HUES48 (cell line): ENCODE results near the gene ITGB1.

ENCODE experiments used
- H3K27ac ChIP-seq: one replicate; pipeline ENCODE4 v1.7.0; 2013; ENCODE audit warnings: low read depth, low read length, inconsistent platforms
- H3K27me3 ChIP-seq: 2 replicates; pipeline ENCODE4 v1.6.1; 2013; ENCODE audit warnings: mild to moderate bottlenecking, low read length; ENCODE audit not compliant: control insufficient read depth, insufficient read depth
- H3K36me3 ChIP-seq: 2 replicates; pipeline ENCODE4 v1.6.1; 2013; ENCODE audit warnings: low read length; ENCODE audit not compliant: control insufficient read depth, insufficient read depth
- H3K4me1 ChIP-seq: 2 replicates; pipeline ENCODE4 v1.6.1; 2013; ENCODE audit warnings: mild to moderate bottlenecking, low read length; ENCODE audit not compliant: control insufficient read depth, insufficient read depth
- H3K4me3 ChIP-seq: 2 replicates; pipeline ENCODE4 v1.5.1; 2013; ENCODE audit warnings: mild to moderate bottlenecking, low read depth, low read length
- H3K9ac ChIP-seq: 2 replicates; pipeline ENCODE4 v1.6.1; 2013; ENCODE audit warnings: mild to moderate bottlenecking, low read depth, low read length, moderate library complexity
- H3K9me3 ChIP-seq: 2 replicates; pipeline ENCODE4 v1.6.1; 2013; ENCODE audit warnings: low read length; ENCODE audit not compliant: control insufficient read depth, insufficient read depth

The ITGB1 gene

GRCh38 chr10:32954080-32954479, 4.0 kb downstream of the ITGB1 start:
- peaks cover 5% of the 10 kb centered on the region; the same call in 1 of the 2 replicates for H3K36me3 ChIP-seq
- peaks cover 80% of the 10 kb centered on the region for H3K4me1 ChIP-seq
- no peaks in the 10 kb centered on the region for H3K27me3 ChIP-seq
- H3K9ac ChIP-seq = no peak overlapping the region
- H3K9me3 ChIP-seq = no peaks in the 10 kb centered on the region
- H3K27ac ChIP-seq = no peak overlapping the region
- H3K4me3 ChIP-seq = no peak overlapping the region

- peaks cover 86% of the 10 kb centered on the region for H3K4me1 ChIP-seq
- peak overlapping the region; percentile 62 for H3K27ac ChIP-seq
- H3K4me3 ChIP-seq = 0 out of 2 replicates have a peak overlapping the region, but pooled peaks have one; percentile 9
- no peaks in the 10 kb centered on the region for H3K9me3 ChIP-seq
- peaks cover 5% of the 10 kb centered on the region; the same call in 1 of the 2 replicates for H3K36me3 ChIP-seq
- no peak overlapping the region for H3K9ac ChIP-seq
- H3K27me3 ChIP-seq = no peaks in the 10 kb centered on the region
Measured at GRCh38 chr10:32953277-32953927, 4.6 kb downstream of the ITGB1 start.

DNA sequence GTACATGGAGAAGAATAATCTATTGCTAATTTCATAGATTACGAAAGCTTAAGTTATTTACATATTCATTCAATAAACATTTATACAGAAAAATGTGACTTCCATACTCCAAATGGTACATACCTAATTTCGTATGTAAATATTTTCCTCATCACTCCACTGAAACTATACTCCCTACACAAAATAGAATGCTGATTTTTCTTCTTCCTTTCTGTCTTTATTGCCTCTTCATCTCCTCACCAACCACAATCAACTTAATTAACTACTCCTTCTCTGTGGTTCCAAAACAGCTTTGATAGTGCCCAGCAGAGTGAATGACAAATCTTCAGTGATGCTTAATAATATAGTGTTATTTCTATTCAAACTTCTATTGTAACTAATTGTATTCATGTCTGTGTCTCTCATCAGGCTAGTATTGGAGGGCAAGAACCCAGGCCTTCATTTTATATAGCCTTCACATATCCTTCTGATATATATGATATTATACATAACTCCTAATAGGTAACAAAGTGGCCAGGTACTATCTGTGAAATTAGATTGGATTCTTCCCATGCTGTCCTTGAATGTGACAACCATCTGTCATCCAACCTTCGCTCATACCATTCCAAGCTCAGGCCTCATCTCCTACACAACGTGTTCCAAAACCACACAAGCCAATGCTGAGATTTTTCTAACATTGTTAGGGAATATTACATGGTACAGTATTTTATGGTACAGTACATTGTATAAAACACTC, 5.3 kb downstream of the ITGB1 start:
- Histone ChIP-seq H3K4me1 (peaks cover 90% of the 10 kb centered on the region), H3K9ac (no peak overlapping the region), H3K9me3 (no peaks in the 10 kb centered on the region), H3K27me3 (no peaks in the 10 kb centered on the region), H3K4me3 (no peak overlapping the region), H3K27ac (no peak overlapping the region), H3K36me3 (peaks cover 5% of the 10 kb centered on the region; the same call in 1 of the 2 replicates)

- H3K4me1 ChIP-seq = peaks cover 90% of the 10 kb centered on the region
- H3K27ac ChIP-seq = no peak overlapping the region
- H3K9ac ChIP-seq = no peak overlapping the region
- H3K9me3 ChIP-seq = no peaks in the 10 kb centered on the region
- H3K36me3 ChIP-seq = peaks cover 5% of the 10 kb centered on the region; the same call in 1 of the 2 replicates
- no peak overlapping the region; the same call in 1 of the 2 replicates for H3K4me3 ChIP-seq
- H3K27me3 ChIP-seq = no peaks in the 10 kb centered on the region
Measured at GRCh38 chr10:32952094-32952493, 5.9 kb downstream of the ITGB1 start.

- Histone ChIP-seq H3K27ac (peak overlapping the region; percentile 69), H3K4me3 (peak overlapping the region; percentile 63), H3K27me3 (no peaks in the 10 kb centered on the region), H3K9ac (peak overlapping the region; percentile 22; the same call in 1 of the 2 replicates), H3K4me1 (peaks cover 82% of the 10 kb centered on the region), H3K9me3 (no peaks in the 10 kb centered on the region), H3K36me3 (peaks cover 5% of the 10 kb centered on the region; the same call in 1 of the 2 replicates)
Measured at GRCh38 chr10:32951111-32951510, 6.9 kb downstream of the ITGB1 start.

GRCh38 chr10:32950591-32951108, 7.4 kb downstream of the ITGB1 start:
- Histone ChIP-seq H3K4me1 (peaks cover 80% of the 10 kb centered on the region), H3K9me3 (no peaks in the 10 kb centered on the region), H3K4me3 (peak overlapping the region; percentile 63), H3K27ac (peak overlapping the region; percentile 69), H3K27me3 (no peaks in the 10 kb centered on the region), H3K36me3 (peaks cover 5% of the 10 kb centered on the region; the same call in 1 of the 2 replicates), H3K9ac (peak overlapping the region; percentile 26)

DNA sequence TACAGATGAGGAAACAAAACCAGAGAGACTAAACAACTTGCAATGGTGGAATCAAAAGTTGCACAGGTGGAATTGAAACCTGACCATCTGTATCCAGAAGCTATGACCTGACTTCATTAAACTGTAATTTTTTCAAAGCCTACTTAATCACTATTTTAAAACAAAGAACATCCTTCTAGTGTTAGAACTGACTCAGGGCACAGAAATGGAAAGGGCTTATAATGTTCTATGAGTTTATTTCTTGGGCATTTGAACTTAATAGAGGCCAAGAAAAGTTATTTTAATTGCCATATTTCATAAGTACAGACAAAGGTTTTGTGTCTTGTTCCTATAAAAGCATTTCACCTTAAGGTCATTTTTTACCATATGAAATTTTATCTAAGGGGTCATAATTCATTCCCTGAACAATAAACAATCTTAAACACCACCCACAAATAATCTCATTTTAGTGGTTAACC, 8.8 kb downstream of the ITGB1 start:
- Histone ChIP-seq H3K27me3 (no peaks in the 10 kb centered on the region), H3K36me3 (peaks cover 5% of the 10 kb centered on the region; the same call in 1 of the 2 replicates), H3K4me3 (no peak overlapping the region), H3K27ac (no peak overlapping the region), H3K9me3 (no peaks in the 10 kb centered on the region), H3K4me1 (peaks cover 74% of the 10 kb centered on the region), H3K9ac (no peak overlapping the region)

DNA sequence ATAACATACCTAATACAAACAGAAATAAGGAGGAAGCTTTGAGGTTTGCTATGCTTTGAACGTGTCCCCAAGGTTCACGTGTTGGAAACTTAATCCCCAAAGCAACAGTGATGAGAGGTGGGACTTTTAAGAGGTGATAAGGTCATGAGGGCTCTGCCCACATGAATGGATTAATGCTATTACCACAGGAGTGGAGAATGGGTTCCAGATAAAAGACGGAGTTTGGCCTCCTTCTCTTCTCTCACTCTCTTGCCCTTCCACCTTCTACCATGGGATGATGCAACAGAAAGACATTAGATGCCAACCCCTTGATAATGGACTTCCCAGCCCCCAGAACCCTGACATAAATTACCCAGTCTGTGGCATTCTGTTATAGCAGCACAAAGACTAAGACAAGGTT, 9.6 kb downstream of the ITGB1 start:
- H3K27me3 ChIP-seq = no peaks in the 10 kb centered on the region
- H3K4me3 ChIP-seq = no peak overlapping the region
- peaks cover 5% of the 10 kb centered on the region; the same call in 1 of the 2 replicates for H3K36me3 ChIP-seq
- peak overlapping the region; percentile 29 for H3K27ac ChIP-seq
- no peaks in the 10 kb centered on the region for H3K9me3 ChIP-seq
- H3K9ac ChIP-seq = no peak overlapping the region
- H3K4me1 ChIP-seq = peaks cover 74% of the 10 kb centered on the region

GRCh38 chr10:32947586-32947985, 10.4 kb downstream of the ITGB1 start:
- Histone ChIP-seq H3K27ac (no peak overlapping the region), H3K4me1 (peaks cover 67% of the 10 kb centered on the region), H3K9ac (no peak overlapping the region), H3K27me3 (no peaks in the 10 kb centered on the region), H3K36me3 (no peaks in the 10 kb centered on the region), H3K9me3 (no peaks in the 10 kb centered on the region), H3K4me3 (no peak overlapping the region)

DNA sequence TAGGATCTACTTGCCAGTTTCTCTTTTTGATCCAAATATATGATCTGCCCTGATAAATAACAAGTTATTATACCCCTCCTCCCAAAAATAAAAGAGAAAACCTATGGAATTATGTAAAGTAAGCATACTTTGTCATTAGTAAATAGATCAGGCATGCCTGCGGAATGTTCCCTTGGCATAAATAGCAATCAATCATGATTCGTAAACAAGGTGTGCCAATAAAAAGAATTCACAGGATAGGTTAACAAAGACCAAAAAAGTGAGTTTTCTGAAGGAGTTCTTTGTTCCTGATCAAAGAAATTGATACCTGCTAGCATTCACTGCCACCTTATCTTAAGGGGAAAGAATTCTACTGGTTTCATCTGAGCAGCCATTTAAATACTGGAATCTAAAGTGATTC, 11.9 kb downstream of the ITGB1 start:
- Histone ChIP-seq H3K36me3 (no peaks in the 10 kb centered on the region), H3K9ac (no peak overlapping the region), H3K4me1 (peaks cover 61% of the 10 kb centered on the region), H3K4me3 (no peak overlapping the region), H3K27me3 (no peaks in the 10 kb centered on the region), H3K27ac (no peak overlapping the region), H3K9me3 (no peaks in the 10 kb centered on the region)
